Activated CD8-positive, alpha-beta T cell treated with anti-CD3 and anti-CD28 coated beads for 36 hours (primary cell): Measurements from ENCODE around the gene MACROD2. TPM values are rescaled to one million over a fixed set of nuclear protein-coding genes. Genes with fewer than 3 reads are reported as not detected.

Experiments
- ATAC-seq: fragments of 200-7000 bp; cut with Tn5 transposase; one replicate; pipeline ENCODE4 v1.10.0; 2021; ENCODE audit warnings: mild to moderate bottlenecking, moderate library complexity
- CTCF ChIA-PET: fragments of 350-600 bp; sonication (Branson Sonifier 250); formaldehyde crosslinking; loops from one replicate; lab custom pipeline; 2021; ENCODE audit warnings: antibody characterized with exemption; lab: Charles Lee
- POLR2A ChIA-PET: fragments of 350-600 bp; sonication (Branson Sonifier 250); formaldehyde crosslinking; loops from one replicate; lab custom pipeline; 2021; ENCODE audit warnings: antibody characterized with exemption; lab: Charles Lee
- DNase-seq: peaks from one replicate; pipeline ENCODE4 v3.0.0-alpha.2; 2020
- H3K27ac Mint-ChIP-seq: one replicate; pipeline ENCODE4 v1.8.0; 2021; ENCODE audit warnings: mild to moderate bottlenecking, mixed read lengths
- H3K27me3 Mint-ChIP-seq: one replicate; pipeline ENCODE4 v1.8.0; 2021; ENCODE audit warnings: mixed read lengths
- H3K36me3 Mint-ChIP-seq: one replicate; pipeline ENCODE4 v1.8.0; 2021; ENCODE audit warnings: low read depth, mixed read lengths
- H3K4me1 Mint-ChIP-seq: one replicate; pipeline ENCODE4 v1.8.0; 2021; ENCODE audit warnings: low read depth, mixed read lengths
- H3K4me3 Mint-ChIP-seq: one replicate; pipeline ENCODE4 v1.8.0; 2021; ENCODE audit warnings: mild to moderate bottlenecking, moderate library complexity, mixed read lengths
- H3K9me3 Mint-ChIP-seq: one replicate; pipeline ENCODE4 v1.8.0; 2021; ENCODE audit warnings: mixed read lengths
- intact Hi-C: fragments of 100-400 bp; cut with micrococcal nuclease; formaldehyde crosslinking; loops from one replicate; pipeline ENCODE4 v1.10.0; 2022
- total RNA-seq, 2 experiments: library from RNA; stranded (reverse); gene quantifications; one replicate each; pipeline ENCODE4 v1.2.3, GENCODE V29; 2021
- TF ChIP-seq, protein P1 (sequence below): fragments of 200-600 bp; IDR thresholded peaks from one replicate; pipeline ENCODE4 v1.8.0; 2022; ENCODE audit warnings: antibody characterized with exemption, mild to moderate bottlenecking

MACROD2 gene
- total RNA-seq = not detected

DNA sequence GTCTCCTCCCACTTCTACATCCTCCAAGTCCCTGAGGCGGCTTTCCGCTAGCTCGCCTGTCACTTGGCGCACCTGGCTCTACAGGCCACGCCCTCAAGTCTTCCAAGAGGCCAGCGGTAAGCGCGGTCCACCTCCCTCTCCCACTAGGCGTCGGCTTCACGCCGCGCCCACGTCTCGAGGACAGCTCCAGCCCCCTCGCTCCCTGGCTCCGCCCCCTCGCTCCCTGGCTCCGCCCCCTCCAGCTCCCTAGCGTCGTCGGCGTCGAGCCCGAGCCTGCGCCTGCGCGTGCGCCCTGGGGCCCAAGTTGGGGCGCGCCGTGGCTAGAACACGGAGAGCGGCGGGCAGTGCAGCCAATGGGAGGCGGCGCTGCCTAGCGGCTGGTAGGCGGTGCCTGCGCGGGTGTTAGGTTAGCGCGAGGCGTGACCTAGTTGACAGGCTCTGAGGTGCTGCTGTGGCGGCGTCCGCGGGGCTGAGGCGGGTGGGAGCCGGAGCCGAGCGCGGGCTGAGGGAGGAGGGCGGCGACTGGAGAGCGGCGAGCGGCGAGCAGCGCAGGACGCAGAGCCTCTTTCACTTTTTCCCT, at the start of gene MACROD2:
Gene MACROD2, plus strand, starts transcription at position 431 of the 580 bp plus-strand sequence.
- peak; percentile 28 for DNase-seq
- Mint-ChIP-seq H3K4me1 (peaks cover 6% of the 10 kb centered on the region), H3K9me3 (peaks cover 10% of the 10 kb centered on the region), H3K27ac (no peak within 1 kb of the TSS), H3K4me3 (peak within 1 kb of the TSS; percentile 22), H3K36me3 (no peaks in the 10 kb centered on the region), H3K27me3 (peaks cover 17% of the 10 kb centered on the region)
- TF ChIP-seq, protein P1, sequence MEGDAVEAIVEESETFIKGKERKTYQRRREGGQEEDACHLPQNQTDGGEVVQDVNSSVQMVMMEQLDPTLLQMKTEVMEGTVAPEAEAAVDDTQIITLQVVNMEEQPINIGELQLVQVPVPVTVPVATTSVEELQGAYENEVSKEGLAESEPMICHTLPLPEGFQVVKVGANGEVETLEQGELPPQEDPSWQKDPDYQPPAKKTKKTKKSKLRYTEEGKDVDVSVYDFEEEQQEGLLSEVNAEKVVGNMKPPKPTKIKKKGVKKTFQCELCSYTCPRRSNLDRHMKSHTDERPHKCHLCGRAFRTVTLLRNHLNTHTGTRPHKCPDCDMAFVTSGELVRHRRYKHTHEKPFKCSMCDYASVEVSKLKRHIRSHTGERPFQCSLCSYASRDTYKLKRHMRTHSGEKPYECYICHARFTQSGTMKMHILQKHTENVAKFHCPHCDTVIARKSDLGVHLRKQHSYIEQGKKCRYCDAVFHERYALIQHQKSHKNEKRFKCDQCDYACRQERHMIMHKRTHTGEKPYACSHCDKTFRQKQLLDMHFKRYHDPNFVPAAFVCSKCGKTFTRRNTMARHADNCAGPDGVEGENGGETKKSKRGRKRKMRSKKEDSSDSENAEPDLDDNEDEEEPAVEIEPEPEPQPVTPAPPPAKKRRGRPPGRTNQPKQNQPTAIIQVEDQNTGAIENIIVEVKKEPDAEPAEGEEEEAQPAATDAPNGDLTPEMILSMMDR = no peak
- POLR2A ChIA-PET = interaction anchor here (0.9 to 1.4 kb wide), 2 partner anchors 15 to 178 kb away, joined by 3 read pairs; no protein-coding TSS in a partner anchor
- intact Hi-C loops = no loop called here
- peak; percentile 76 for ATAC-seq
- CTCF ChIA-PET = no interaction called here

DNA sequence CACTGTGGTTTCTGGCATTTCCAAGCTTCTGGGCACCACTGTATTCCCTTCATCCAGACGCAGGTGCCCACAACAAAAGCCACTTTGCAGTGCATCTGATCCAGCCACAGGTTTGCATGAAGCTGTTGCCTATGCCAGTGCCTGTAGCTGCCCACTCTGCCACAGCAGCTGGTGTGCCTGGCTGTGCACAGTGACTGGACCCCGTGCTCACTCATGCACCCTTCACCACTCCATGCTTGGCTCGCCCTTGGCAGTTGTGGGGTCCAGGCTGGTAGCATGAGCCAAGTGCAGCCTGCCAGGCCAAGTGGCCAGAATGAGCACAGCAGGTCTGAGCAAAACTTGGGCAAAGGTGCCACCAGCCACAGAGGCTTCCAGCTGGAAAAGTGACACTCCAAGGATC, 47.6 kb upstream of the MACROD2 start:
- H3K4me3 Mint-ChIP-seq = no peak overlapping the region

DNA sequence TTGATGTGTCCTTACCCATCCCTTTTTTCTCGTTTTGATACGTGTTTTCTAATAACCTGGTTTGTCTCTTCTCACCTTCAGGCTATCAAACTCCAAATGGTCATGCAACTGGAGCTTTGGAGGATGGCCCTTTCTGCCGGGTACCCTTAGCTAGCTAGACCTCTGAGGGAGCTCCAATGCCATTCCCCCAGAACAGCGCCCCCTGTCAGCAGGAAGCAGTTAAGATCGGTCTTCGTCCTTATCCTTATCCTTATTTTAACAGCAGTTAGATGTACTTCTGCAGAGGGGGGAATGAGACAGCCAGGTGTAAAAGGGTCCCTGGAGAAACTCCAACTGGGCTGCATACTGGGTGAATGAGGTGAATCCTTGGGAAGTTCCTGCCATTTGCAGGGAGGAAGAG, 42.1 kb upstream of the MACROD2 start:
- ChIA-PET CTCF (interaction anchor here (1.8 kb wide), 1 partner anchor 10 kb away, joined by 3 read pairs; no protein-coding TSS in a partner anchor), POLR2A (no interaction called here)
- no peak overlapping the region for H3K4me3 Mint-ChIP-seq
- intact Hi-C loops = no loop called here
- H3K36me3 Mint-ChIP-seq = no peaks in the 10 kb centered on the region
- DNase-seq (peak; percentile 1), ATAC-seq (no peak)
- no peaks in the 10 kb centered on the region for H3K4me1 Mint-ChIP-seq
- no peaks in the 10 kb centered on the region for H3K27me3 Mint-ChIP-seq
- TF ChIP-seq, protein P1 = no peak
- peaks cover 5% of the 10 kb centered on the region for H3K9me3 Mint-ChIP-seq
- no peak overlapping the region for H3K27ac Mint-ChIP-seq

More for the DNA sequence above, 47.6 kb upstream of the MACROD2 start:
- intact Hi-C loops = no loop called here
- ATAC-seq (no peak), DNase-seq (no peak)
- Mint-ChIP-seq H3K9me3 (peaks cover 5% of the 10 kb centered on the region), H3K4me1 (no peaks in the 10 kb centered on the region), H3K36me3 (no peaks in the 10 kb centered on the region), H3K27me3 (no peaks in the 10 kb centered on the region), H3K27ac (no peak overlapping the region)
- ChIA-PET CTCF (no interaction called here), POLR2A (no interaction called here)
- TF ChIP-seq, protein P1 = no peak

DNA sequence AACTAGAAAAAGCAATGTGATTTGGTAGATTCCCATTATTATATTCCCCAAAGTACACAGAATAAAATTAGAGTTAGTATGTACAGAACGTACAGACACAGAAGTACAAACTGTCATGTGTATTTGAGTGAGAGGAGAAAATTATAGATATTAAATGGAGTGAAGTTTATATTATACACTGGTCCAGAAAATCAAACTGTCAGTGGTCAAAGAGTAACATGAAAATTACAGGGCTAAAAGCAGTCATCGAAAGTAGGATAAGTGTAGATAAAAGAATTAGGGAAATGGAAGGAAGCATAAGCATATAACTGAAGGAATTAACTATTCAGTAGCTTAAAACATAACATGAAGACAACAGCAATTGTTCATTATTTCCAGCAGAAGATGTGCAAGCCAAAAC, 35.2 kb upstream of the MACROD2 start:
- Mint-ChIP-seq H3K27me3 (no peaks in the 10 kb centered on the region), H3K27ac (no peak overlapping the region), H3K36me3 (no peaks in the 10 kb centered on the region), H3K9me3 (peaks cover 4% of the 10 kb centered on the region), H3K4me3 (no peak overlapping the region), H3K4me1 (no peaks in the 10 kb centered on the region)
- DNase-seq = no peak
- intact Hi-C loops = no loop called here
- TF ChIP-seq, protein P1 = no peak
- no peak for ATAC-seq
- ChIA-PET CTCF (no interaction called here), POLR2A (no interaction called here)

DNA sequence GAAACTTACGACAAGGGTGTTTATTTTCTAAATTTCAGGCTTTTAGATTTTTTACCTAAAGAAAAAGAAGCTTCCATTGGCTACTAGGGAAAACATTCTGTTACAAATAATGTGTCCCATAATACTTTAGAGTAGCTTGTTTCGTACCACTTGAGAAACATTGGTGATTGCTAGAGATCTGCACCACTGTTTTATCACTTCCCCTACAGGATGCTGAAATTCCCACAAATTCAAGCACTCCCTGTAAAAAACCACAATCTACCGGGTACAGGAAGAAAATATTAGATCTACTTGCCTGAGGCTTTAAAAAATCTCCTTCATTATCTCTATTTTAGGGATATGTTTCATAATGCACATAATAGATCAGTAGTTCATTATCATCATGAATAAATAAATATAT, 34.8 kb upstream of the MACROD2 start:
- ATAC-seq = no peak
- ChIA-PET CTCF (no interaction called here), POLR2A (no interaction called here)
- Mint-ChIP-seq H3K27ac (no peak overlapping the region), H3K9me3 (peaks cover 4% of the 10 kb centered on the region), H3K27me3 (no peaks in the 10 kb centered on the region), H3K4me3 (no peak overlapping the region), H3K4me1 (no peaks in the 10 kb centered on the region), H3K36me3 (no peaks in the 10 kb centered on the region)
- TF ChIP-seq, protein P1 = no peak
- intact Hi-C loops = no loop called here
- DNase-seq = no peak
